Endodermal cell (in vitro differentiated cells): ENCODE measurements around the gene BBOX1. TPM values are rescaled to one million over a fixed set of nuclear protein-coding genes. Genes with fewer than 3 reads are reported as not detected.

Experiments used
- DNase-seq: peaks from one replicate; pipeline ENCODE4 v3.0.0-alpha.2; 2017
- H3K27ac ChIP-seq: 2 replicates; pipeline ENCODE4 v1.5.1; 2013; ENCODE audit warnings: mild to moderate bottlenecking, low read depth, low read length, moderate library complexity
- H3K27me3 ChIP-seq: 2 replicates; pipeline ENCODE4 v1.6.1; 2013; ENCODE audit warnings: mild to moderate bottlenecking, low read length, moderate library complexity; ENCODE audit not compliant: insufficient read depth, control insufficient read depth, poor library complexity, severe bottlenecking
- H3K36me3 ChIP-seq: 2 replicates; pipeline ENCODE4 v1.7.0; 2013; ENCODE audit warnings: mild to moderate bottlenecking, low read length, moderate library complexity; ENCODE audit not compliant: control insufficient read depth, insufficient read depth
- H3K4me1 ChIP-seq: one replicate; pipeline ENCODE4 v1.7.0; 2013; ENCODE audit warnings: low read length; ENCODE audit not compliant: control insufficient read depth, insufficient read depth
- H3K4me3 ChIP-seq: 2 replicates; pipeline ENCODE4 v1.5.1; 2013; ENCODE audit warnings: mild to moderate bottlenecking, low read length, moderate library complexity
- H3K9ac ChIP-seq: 2 replicates; pipeline ENCODE4 v1.6.1; 2013; ENCODE audit warnings: mild to moderate bottlenecking, low read length, moderate library complexity; ENCODE audit not compliant: poor library complexity, severe bottlenecking; ENCODE audit errors: extremely low read depth
- H3K9me3 ChIP-seq: 2 replicates; pipeline ENCODE4 v1.6.1; 2013; ENCODE audit warnings: mild to moderate bottlenecking, low read length, moderate library complexity; ENCODE audit not compliant: control insufficient read depth
- H3K27ac Mint-ChIP-seq: 2 replicates; pipeline ENCODE4 v1.8.0; 2020; ENCODE audit warnings: mixed read lengths
- H3K27me3 Mint-ChIP-seq: 2 replicates; pipeline ENCODE4 v1.8.0; 2021; ENCODE audit warnings: mild to moderate bottlenecking, mixed read lengths; ENCODE audit not compliant: insufficient read depth
- H3K36me3 Mint-ChIP-seq: 2 replicates; pipeline ENCODE4 v1.8.0; 2020; ENCODE audit warnings: low read depth, mixed read lengths
- H3K4me1 Mint-ChIP-seq: 2 replicates; pipeline ENCODE4 v1.8.0; 2020; ENCODE audit warnings: mixed read lengths
- H3K4me3 Mint-ChIP-seq: 2 replicates; pipeline ENCODE4 v1.8.0; 2020; ENCODE audit warnings: mild to moderate bottlenecking, moderate library complexity, mixed read lengths
- H3K9me3 Mint-ChIP-seq: 2 replicates; pipeline ENCODE4 v1.8.0; 2020; ENCODE audit warnings: mild to moderate bottlenecking, mixed read lengths
- CTCF ChIP-seq: fragments of 200-600 bp; sonication (generic); conservative IDR thresholded peaks from 2 replicates; pipeline ENCODE4 v1.5.0; 2021; ENCODE audit warnings: antibody characterized with exemption, mild to moderate bottlenecking
- WGBS, 2 experiments: methylation state at CpG; one replicate each; pipeline versions ENCODE4 v1.1.5 to v1.1.7; 2013; ENCODE audit warnings: missing lambda C conversion rate in 2 of 2, mixed read lengths in 1 of 2; ENCODE audit not compliant: insufficient coverage in 1 of 2, insufficient read length in 1 of 2; 5-methylcytosine and 5-hydroxymethylcytosine counted together
- total RNA-seq, 2 donors: library from RNA; stranded (reverse); fragmentation: NEBNext Ultra II Directional in 1 of 2; extraction: Animal tissue kit (Norgen Biotek cat#: 25700) in 1 of 2; gene quantifications; 2 replicates in 1 of 2; 3 replicates in 1 of 2; pipeline ENCODE4 v1.2.1, GENCODE V29; 2021

Gene BBOX1
- total RNA-seq, 2 donors from 2014 or later = not detected

GRCh38 chr11:27094120-27094519, 53.5 kb downstream of the BBOX1 start:
- Mint-ChIP-seq H3K9me3 (peaks cover 23% of the 10 kb centered on the region), H3K36me3 (peaks cover 7% of the 10 kb centered on the region), H3K4me3 (no peak overlapping the region), H3K27ac (no peak overlapping the region), H3K27me3 (peaks cover 2% of the 10 kb centered on the region), H3K4me1 (no peaks in the 10 kb centered on the region)
- Histone ChIP-seq H3K36me3 (no peaks in the 10 kb centered on the region), H3K27me3 (no peaks in the 10 kb centered on the region), H3K9me3 (peaks cover 21% of the 10 kb centered on the region), H3K4me3 (no peak overlapping the region), H3K9ac (no peak overlapping the region), H3K27ac (no peak overlapping the region), H3K4me1 (no peaks in the 10 kb centered on the region)
- WGBS, 2 experiments = 81 to 100% methylated on average over 2 of the region's 2 CpGs
- no peak for DNase-seq
- no peak for TF ChIP-seq CTCF

GRCh38 chr11:27095059-27095458, 54.4 kb downstream of the BBOX1 start:
- Histone ChIP-seq H3K27me3 (no peaks in the 10 kb centered on the region), H3K4me1 (no peaks in the 10 kb centered on the region), H3K4me3 (no peak overlapping the region), H3K27ac (no peak overlapping the region), H3K36me3 (no peaks in the 10 kb centered on the region), H3K9ac (no peak overlapping the region), H3K9me3 (peaks cover 12% of the 10 kb centered on the region)
- H3K27ac Mint-ChIP-seq = no peak overlapping the region
- peaks cover 5% of the 10 kb centered on the region for H3K36me3 Mint-ChIP-seq
- TF ChIP-seq CTCF = no peak
- no peaks in the 10 kb centered on the region for H3K4me1 Mint-ChIP-seq
- DNase-seq = no peak
- H3K27me3 Mint-ChIP-seq = peaks cover 2% of the 10 kb centered on the region
- no peak overlapping the region for H3K4me3 Mint-ChIP-seq
- 92 to 100% methylated on average over 1 of the region's 2 CpGs for WGBS, 2 experiments
- H3K9me3 Mint-ChIP-seq = peaks cover 15% of the 10 kb centered on the region

GRCh38 chr11:27095887-27096286, 55.3 kb downstream of the BBOX1 start:
- WGBS, 2 experiments = 83 to 89% methylated on average over 1 of the region's 1 CpG
- Mint-ChIP-seq H3K27me3 (peaks cover 2% of the 10 kb centered on the region), H3K27ac (no peak overlapping the region), H3K9me3 (peaks cover 7% of the 10 kb centered on the region), H3K36me3 (peaks cover 2% of the 10 kb centered on the region), H3K4me1 (no peaks in the 10 kb centered on the region), H3K4me3 (no peak overlapping the region)
- no peak overlapping the region for H3K4me3 ChIP-seq
- H3K9me3 ChIP-seq = peaks cover 6% of the 10 kb centered on the region
- no peaks in the 10 kb centered on the region for H3K36me3 ChIP-seq
- H3K4me1 ChIP-seq = no peaks in the 10 kb centered on the region
- DNase-seq = no peak
- TF ChIP-seq CTCF = no peak
- no peak overlapping the region for H3K27ac ChIP-seq
- no peaks in the 10 kb centered on the region for H3K27me3 ChIP-seq
- no peak overlapping the region for H3K9ac ChIP-seq
